GDM1 (cell line): ENCODE data around the gene OSBPL5.
"Not testable (repeated sequence)": the region's sequence is repeated elsewhere in the genome, so short reads cannot be mapped to it uniquely, and the experiment has no call there.

Source experiments
- DNase-seq: peaks from one replicate; lab custom pipeline; 2025; lab: John Stamatoyannopoulos, UW

Gene OSBPL5

DNA sequence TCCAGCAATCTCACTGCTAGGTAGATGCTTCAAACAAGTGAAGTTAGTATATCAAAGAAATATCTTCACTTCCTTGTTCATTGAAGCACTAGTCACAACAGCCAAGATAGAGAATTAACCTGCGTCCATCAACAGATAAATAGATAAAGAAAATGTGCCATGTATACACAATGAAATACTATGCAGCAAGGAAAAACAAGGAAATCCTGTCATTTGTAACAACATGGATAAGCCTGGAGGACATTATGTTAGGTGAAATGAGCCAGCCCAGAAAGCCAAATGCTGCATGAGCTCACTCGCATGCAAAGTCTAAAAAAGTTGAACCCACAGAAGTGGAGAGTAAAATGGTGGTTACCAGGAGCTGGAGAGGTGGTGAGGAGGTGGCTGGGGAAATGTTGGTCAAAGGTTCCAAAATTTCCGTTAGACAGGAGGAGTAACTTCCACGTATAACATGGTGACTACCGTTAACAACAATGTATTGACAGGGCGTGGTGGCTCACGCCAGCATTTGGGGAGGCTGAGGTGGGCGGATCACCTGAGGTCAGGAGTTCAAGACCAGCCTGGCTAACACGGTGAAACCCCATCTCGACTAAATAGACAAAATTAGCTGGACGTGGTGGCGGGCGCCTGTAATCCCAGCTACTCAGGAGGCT is 84.3 kb downstream of the OSBPL5 start:
- no peak for DNase-seq

DNA sequence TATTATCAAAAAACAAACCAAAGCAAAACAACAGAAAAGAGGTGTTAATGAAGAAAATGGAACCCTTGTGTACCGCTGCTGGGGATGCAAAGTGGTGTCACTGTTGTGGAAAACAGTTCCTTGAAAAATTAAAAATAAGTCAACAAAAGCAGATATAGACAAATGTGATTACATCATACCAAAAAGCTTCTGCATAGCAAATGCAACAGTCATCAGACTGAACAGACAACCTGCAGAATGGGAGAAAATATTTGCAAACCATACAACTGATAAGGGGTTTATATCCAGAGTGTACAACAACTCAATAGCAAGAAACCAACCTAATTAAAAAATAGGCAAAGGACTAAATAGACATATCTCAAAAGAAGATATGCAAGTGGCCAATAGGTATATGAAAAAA is 85.0 kb downstream of the OSBPL5 start:
- DNase-seq: no peak

DNA sequence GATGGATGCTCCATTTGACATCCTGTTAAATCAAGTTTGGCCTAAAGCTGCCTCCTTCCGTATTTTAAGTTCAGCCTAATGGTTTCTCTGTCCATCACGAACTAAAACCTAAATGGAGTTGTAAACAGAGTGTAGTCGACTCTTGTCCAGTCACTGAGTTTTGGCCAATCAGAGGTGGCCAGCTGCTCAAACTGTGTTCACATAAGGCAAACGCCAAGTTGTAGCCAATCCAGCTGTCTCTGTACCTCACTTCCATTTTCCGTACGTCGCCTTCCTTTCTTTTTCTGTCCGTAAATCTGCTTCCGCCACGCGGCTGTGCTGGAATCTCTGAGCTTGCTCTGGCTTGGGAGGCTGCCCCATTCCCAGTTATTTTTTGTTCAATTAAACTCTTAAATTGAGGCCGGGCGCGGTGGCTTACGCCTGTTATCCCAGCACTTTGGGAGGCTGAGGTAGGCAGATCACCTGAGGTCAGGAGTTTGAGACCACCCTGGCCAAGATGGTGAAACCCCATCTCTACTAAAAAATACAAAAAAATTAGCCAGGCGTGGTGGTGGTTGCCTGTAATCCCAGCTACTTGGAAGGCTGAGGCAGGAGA is 87.2 kb downstream of the OSBPL5 start:
- DNase-seq: no peak

DNA sequence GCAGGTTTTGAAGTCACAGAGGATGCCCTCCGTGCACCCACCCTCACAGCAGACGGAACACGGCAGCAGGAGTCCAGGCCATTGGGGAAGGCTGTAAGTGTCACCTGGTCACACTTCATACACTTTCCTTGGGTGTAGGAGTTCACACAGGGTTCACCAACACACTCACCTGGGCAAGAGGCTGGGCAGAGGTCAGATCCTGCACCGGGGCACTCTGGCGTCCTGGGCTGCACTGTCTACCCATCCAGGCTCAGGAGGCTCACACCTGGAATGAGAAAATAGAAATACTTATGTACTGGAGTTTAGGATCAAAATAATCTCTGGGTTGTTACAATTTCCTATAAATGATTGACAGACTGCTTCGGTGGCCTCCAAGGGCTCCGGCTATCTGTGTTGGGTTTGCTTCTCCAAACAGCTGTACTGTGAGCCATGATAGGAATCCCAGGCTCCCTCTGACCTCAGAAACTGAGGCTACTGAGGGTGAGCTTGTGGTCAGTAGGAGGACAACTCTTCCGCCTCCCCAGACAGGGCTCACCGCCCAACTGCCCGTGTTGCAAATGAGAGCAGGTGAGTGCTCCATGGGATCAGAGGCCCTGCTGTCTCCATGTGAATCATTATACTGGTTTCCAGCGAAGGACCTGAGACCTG is 87.8 kb downstream of the OSBPL5 start:
- no peak for DNase-seq

DNA sequence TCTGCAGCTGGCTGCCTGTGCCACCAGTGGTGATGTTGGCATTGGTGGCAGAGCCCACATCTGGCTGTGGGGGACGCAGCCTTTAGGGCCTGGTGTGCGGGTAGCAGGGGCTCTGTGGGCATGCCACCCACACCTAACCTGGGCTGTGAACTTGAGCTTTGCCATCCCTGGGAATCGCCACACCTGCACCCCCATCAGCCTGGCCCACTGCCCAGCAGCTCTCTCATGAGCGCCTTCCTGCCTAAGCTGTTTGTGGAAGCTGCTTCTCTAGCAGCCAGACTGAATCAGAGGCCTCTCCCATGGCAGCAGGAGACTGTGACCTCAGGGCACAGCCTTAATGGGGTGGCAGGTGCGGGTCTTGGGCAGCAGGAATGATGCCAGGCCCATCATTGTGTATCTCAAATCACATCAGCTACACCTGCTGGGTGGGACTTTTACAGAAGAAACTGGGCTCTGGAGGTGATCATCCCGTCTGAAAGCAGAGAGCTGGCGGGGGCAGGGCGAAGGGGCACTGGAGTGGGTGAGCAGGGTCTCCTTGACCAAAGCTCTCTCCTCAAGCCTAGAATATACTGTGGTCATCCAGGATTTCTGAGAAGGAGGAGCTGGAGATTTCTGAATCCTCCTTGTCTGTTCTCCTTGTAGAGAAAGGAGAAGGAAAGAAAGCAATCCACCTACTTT is 90.1 kb downstream of the OSBPL5 start:
- no peak for DNase-seq

DNA sequence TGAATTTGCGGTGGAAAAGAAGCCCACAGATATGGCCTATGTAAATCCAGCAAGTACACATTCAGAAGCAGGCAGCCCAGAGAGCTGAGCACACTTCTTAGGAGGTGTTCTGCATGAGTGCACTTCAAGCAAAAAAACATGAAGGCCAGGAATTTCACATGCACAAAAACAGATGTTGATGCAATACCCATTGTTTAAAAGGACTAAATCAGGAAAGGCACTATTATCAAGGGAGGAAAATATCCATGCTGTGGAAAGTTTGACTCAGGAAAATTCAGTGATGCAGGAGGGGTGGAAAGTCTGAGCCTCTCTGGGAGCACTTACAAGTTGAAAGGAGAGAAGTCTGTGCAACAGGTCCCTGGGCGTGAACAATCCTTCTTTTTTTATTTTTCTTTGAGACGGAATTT is 92.1 kb downstream of the OSBPL5 start:
- no peak for DNase-seq

DNA sequence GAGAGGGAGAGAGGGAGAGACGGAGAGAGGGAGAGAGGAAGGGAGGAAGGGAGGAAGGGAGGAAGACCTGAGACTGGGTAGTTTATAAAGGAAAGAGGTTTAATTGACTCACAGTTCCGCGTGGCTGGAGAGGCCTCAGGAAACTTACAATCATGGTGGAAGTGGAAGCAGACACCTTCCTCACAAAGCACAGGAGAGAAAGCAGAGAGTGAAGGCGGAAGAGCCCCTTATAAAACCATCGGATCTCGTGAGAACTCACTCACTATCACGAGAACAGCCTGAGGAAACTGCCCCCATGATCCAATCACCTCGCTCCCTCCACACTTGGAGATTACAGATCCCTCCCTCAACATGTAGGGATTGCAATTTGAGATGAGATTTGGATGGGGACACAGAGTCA is 95.7 kb downstream of the OSBPL5 start:
- DNase-seq: no peak

DNA sequence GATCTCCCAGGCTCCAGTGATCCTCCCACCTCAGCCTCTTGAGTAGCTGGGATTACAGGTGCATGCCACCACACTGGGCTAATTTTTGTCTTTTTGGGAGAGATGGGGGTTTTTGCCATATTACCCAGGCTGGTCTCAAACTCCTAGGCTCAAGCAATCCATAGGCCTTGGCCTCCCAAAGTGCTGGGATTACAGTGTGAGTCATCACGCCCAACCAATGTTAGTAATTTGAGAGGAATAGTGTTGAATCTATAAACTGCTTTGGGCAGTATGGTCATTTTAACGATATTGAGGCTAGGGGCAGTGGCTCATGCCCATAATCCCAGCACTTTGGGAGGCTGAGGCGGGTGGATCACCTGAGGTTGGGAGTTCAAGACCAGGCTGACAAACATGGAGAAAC is 98.8 kb downstream of the OSBPL5 start:
- DNase-seq: not testable (repeated sequence)

DNA sequence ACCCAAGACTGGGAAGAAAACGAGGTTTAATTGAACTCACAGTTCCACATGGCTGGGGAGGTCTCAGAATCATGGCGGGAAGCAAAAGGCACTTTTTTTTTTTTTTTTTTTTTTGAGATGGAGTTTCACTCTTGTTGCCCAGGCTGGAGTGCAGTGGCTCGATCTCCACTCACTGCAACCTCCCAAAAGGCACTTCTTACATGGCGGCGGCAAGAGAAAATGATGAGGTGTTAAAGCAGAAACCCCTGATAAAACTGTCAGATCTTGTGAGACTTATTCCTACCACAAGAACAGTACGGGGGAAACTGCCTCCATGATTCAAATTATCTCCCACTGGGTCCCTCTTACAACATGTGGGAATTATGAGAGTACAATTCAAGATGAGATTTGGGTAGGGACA is 100.4 kb downstream of the OSBPL5 start:
- DNase-seq: not testable (repeated sequence)

DNA sequence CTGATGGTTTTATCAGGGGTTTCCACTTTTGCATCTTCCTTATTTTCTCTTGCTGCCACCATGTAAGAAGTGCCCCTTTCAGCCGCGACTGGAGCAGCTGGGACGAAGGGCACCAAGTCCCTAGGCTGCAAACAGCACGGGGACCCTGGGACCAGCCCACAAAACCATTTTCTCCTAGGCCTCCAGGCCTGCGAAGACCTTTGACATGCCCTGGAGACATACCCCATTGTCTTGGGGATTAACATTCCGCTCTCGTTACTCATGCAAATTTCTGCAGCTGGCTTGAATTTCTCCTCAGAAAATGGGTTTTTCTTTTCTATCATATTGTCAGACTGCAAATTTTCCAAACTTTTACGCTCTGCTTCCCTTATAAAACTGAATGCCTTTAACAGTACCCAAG is 101.2 kb downstream of the OSBPL5 start:
- not testable (repeated sequence) for DNase-seq

DNA sequence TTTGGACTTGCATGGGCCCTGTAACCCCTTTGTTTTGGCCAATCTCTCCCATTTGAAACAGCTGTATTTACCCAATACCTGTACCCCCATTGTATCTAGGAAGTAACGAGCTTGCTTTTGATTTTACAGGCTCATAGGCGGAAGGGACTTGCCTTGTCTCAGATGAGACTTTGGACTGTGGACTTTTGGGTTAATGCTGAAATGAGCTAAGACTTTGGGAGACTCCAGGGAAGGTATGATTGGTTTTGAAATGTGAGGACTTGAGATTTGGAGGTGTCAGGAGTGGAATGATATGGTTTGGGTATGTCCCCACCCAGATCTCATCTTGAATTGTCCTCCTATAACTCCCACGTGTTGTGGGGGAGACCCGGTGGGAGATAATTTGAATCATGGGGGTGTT is 101.7 kb downstream of the OSBPL5 start:
- DNase-seq: not testable (repeated sequence)

DNA sequence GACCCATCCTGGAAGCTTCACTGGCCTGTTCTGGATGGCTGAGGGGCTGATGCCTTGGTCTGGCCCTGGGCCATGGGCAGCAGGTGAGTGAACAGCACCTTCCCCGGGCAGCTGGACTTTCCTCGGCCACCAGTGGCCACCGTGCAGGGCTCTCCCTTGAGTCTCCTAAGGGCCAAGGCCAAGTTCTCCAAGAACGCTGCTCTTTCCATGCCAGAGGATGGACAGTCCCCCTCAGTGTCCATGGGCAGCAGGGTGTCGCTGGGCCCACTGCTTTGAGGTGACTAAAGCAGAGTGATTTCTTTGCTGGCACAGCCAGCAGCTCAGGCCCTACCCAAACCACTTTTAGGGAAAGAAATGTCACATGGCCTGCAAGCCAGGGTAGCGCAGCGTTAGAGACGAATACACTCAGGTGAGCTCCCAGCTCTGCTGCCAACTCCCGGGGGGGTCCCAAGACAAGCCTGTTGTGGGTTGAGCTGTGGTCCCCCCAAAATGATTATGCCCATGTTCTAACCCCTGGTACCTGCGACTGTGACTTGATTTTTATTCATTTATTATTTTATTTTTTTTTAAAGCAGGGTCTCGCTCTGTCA is 104.6 kb downstream of the OSBPL5 start:
- no peak for DNase-seq

DNA sequence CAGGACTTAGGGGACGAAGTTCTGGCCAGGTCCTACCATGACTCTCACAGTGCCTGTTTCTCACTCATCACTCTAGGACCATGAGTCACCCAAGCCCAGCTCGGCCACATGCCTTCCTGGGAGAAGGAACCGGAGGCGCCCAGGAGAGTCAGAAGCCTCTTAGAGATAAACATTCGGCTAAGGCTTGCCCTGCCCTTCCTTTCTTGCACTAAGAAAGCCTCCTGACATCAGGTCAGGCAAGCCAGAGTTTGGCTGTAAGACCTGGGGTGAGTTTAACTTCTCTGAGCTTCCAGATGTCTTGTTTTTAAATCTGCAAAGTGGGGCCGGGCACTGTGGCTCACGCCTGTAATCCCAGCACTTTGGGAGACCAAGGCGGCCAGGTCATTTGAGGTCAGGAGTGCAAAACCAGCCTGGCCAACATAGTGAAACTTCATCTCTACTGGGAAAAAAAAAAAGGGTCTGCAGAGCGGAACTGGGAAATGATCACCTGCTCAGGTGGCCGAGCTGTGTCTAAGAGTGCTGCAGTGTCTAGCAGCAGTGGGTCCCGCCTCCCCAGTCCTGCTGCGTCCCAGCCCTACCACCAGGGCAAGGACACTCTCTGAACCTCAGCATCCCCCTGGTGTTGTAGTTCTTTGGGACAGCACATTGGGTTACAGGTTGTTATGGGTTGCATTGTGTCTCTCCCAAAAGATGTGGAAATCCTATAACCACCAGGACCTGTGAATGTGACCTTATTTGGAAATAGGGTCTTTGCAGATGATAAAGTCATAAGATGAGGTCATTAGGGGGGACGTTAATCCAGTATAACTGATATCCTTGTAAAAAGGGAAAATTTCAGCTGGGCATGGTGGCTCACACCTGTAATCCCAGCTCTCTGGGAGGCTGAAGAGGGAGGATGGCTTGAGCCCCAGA is 106.1 kb downstream of the OSBPL5 start:
- no peak for DNase-seq

DNA sequence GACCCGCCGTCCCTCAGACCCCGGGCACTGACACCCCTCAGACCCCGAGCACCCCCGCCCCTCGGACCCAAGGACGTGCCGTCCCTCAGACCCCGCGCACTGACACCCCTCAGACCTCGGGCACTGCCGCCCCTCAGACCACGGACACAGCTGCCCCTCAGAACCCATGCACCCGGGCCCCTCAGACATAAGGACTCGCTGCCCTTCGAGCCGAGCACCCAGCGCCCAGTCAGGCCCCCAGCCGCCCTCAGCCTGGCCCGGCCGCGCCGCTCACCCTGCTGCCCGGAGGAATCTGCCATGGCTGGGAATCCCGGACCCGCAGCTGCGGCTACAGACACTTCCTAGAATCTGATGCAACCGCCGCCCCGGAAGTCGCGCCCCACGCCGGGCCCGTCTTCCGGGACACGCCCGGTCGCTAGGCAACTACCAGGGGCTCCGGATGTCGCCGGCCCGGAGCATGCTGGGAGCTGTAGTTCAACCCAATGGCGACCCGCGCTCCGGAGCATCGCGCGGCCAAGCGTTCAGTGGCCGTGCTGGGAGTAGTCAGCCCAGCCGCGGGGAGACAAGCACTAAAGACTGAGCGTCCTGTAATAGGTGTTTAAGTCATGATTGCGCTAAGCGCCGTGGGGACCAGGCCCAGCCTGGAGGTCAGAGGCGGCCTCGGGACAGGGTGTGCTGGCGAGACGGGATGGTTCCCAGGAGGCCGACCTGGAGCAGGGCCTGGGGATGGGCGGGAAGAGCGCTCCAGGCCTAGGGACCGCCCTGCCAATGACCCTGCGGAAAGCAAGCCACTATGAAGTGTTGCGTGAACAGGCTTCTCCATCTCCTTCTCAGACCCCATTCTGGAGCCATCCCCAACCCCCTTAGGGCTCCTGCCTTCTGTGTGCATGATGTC is 107.8 kb downstream of the OSBPL5 start, which contains the start of gene CARS1:
CARS1 (minus strand) TSS at position 355 of the 895 bp plus-strand sequence; CDS start at position 299, 56 bp downstream.
- peak; percentile 80 for DNase-seq

DNA sequence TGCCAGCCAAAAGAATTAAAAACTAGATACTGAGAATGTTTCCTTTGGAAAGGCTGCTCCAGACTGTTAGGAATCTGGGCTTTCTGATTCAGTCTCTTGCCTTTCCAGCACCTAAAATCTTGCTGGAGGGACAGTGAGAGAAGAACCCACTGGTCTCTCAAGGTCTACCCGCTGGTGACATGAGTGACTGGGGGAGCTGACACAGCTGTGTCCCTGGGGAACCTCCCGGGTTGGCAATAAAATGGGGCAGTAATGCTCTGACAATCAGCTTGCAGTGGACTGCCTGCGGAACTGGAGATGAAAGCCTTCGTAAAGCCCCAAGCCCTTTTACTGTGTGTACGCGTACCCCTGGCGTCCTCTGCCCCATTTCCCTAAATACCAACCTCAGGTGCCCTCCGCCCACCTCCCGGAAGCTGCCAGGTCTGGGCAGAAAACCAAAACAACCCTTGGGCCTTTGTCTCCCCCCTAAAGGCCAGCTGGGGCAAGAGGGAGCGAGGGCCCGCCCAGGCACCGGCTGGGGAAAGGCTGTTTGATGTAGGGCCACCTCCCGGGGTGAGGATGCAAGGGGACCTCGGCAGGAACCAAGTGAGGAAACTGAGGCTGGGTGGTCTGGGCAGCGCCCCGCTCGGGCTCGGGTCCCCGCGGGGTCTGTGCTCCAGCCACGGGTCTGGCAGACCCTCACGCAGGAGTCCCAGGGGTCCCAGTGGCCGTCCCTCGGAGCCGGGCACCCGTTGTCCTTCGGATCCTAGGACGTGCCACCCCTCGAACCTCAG is 108.6 kb downstream of the OSBPL5 start:
- no peak for DNase-seq

DNA sequence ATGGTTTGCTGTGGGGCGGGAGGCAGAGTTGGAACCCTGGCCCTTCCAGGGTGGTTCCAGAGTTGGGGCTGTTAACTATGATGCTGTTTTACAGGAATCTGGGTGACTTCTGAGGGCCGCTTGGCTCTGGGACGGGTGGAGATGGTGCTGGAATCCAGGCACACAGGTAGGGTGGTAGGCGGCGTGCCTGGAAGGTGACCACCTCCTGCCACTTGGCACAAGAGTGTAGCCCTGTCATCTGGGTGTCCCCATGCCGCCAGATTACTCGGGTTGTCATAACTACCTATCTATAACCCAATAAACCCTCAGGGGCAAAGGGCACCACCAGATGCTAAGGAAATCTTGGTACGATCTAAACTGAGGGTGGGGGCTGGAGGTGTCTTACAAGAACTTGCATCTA is 109.2 kb downstream of the OSBPL5 start:
- no peak for DNase-seq

DNA sequence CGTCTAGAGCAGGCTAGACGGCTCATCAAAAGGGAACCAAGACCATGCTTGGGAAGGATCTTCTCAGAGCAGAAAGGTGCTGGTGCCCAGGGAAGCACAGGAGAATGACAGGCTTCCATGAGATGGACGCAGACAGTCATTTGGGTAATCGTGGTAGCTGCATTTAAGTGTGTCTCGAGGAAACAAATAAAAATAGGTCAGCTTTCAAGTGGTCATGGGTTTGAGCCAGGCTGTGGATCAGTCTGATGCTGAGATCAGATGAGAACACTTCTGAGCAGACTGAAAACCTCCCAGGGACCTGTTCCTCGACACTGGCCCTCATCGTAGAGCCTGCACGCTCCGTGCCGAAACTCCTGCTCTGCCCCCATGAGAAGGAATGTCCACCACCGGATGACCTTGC is 112.5 kb downstream of the OSBPL5 start:
- DNase-seq: no peak

DNA sequence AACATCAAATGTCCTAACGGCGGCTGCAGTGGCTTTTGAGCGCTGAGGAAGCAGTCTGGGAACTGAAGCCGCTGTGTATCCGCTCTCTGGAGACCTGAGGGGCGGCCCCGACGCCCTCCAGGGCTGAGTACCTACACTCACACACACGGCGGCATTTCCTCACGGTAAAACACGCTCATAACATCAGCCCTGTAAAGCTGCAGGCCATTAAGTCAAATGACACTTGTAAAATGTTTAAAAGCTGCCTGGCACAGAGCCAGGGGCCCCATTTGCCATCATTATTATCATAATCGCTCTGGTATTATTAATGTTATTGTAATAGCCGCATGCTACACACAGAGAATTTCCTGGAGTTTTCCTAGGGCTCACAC is 113.0 kb downstream of the OSBPL5 start:
- DNase-seq: no peak

DNA sequence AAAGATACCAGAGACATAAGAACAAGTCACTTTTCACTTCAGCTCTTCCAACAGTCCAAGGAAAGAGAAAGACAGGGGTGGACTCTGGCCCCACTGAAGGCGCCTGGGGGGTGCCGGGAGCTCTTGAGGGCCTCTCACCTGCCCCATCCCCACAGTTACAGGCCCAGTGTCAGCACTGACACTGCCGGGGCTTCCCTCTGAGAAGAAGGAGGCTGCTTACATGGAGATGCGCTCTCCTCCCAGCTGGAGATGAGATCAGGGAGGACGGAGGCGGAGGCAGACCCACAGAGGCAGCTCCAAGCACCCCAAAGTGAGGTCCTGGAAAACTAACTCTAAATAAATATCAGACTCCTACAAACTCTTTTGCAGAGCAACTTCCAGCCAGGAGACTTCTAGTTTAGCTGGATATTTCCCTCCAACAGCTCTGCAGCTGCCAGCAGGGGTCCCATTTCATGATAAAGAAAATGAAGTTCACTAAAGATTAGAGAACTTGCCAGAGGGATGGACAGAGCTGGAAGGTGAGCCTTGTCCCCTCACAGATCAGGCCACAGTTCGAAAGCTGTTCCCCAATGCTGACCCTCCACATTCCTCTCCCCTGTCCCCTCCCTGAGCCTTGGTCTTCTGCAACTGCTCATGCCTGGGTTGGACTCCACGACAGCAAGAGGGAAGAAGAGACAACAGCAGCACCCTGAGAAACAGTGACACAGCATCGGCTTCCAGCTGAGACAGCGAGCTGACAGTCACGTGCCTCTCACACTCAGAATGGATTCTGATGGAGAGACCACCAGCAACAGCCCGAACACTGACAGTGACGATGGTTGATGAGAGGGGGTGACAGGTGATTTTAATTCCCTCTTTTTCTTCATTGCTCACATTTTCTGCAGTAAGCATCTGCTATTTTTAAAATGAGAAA is 113.7 kb downstream of the OSBPL5 start:
- no peak for DNase-seq
